Activated naive CD4-positive, alpha-beta T cell treated with Interleukin-2 at 50 U/mL for 16 hours (primary cell): ENCODE measurements around the gene MAST3.
A peak's percentile ranks its signal among the peaks of the same experiment; 100 is the strongest.

Experiments used
- DNase-seq: peaks from one replicate; pipeline ENCODE4 v3.0.0-alpha.2; 2020

The MAST3 gene

GRCh38 chr19:18097217-18097992 lies at the start of gene MAST3:
MAST3 (plus strand) TSS chr19:18097778; CDS start chr19:18097793, 15 bp downstream.
- peak; percentile 92 for DNase-seq

GRCh38 chr19:18049385-18049784 lies 48.2 kb upstream of the MAST3 start:
- DNase-seq = no peak

- DNase-seq = no peak
Observed at GRCh38 chr19:18051887-18052286, 45.7 kb upstream of the MAST3 start.

GRCh38 chr19:18053576-18054219 lies 43.9 kb upstream of the MAST3 start:
- DNase-seq = no peak

- DNase-seq = no peak
Observed at GRCh38 chr19:18055967-18056366, 41.6 kb upstream of the MAST3 start.

- no peak for DNase-seq
Observed at GRCh38 chr19:18057557-18057956, 40.0 kb upstream of the MAST3 start.

GRCh38 chr19:18058208-18059009 lies 39.2 kb upstream of the MAST3 start:
- peak; percentile 81 for DNase-seq

GRCh38 chr19:18059297-18059696 lies 38.3 kb upstream of the MAST3 start:
- no peak for DNase-seq

- no peak for DNase-seq
Observed at GRCh38 chr19:18059902-18060301, 37.7 kb upstream of the MAST3 start.

GRCh38 chr19:18060472-18060871 lies 37.1 kb upstream of the MAST3 start:
- DNase-seq = no peak

- no peak for DNase-seq
Observed at GRCh38 chr19:18062028-18062427, 35.5 kb upstream of the MAST3 start.

GRCh38 chr19:18063463-18063862 lies 34.1 kb upstream of the MAST3 start:
- DNase-seq = peak; percentile 41

- DNase-seq = no peak
Observed at GRCh38 chr19:18065173-18065495, 32.4 kb upstream of the MAST3 start.

- DNase-seq = no peak
Observed at GRCh38 chr19:18068395-18068794, 29.2 kb upstream of the MAST3 start.

GRCh38 chr19:18069383-18069782 lies 28.2 kb upstream of the MAST3 start:
- DNase-seq = no peak

- no peak for DNase-seq
Observed at GRCh38 chr19:18070181-18070580, 27.4 kb upstream of the MAST3 start.

- DNase-seq = no peak
Observed at GRCh38 chr19:18072335-18072734, 25.2 kb upstream of the MAST3 start.

GRCh38 chr19:18073197-18073596 lies 24.4 kb upstream of the MAST3 start:
- DNase-seq = no peak

GRCh38 chr19:18074192-18074591 lies 23.4 kb upstream of the MAST3 start:
- no peak for DNase-seq

GRCh38 chr19:18083929-18084684 lies 13.5 kb upstream of the MAST3 start:
- DNase-seq = no peak

- no peak for DNase-seq
Observed at GRCh38 chr19:18085702-18086457, 11.7 kb upstream of the MAST3 start.

- peak; percentile 59 for DNase-seq
Observed at GRCh38 chr19:18086590-18087138, 10.9 kb upstream of the MAST3 start, which contains the start of gene IL12RB1. IL12RB1 (minus strand) TSS chr19:18086934; CDS start chr19:18086823, 111 bp downstream.
